ENCODE data around the gene ALOX5.

Gene ALOX5

DNA sequence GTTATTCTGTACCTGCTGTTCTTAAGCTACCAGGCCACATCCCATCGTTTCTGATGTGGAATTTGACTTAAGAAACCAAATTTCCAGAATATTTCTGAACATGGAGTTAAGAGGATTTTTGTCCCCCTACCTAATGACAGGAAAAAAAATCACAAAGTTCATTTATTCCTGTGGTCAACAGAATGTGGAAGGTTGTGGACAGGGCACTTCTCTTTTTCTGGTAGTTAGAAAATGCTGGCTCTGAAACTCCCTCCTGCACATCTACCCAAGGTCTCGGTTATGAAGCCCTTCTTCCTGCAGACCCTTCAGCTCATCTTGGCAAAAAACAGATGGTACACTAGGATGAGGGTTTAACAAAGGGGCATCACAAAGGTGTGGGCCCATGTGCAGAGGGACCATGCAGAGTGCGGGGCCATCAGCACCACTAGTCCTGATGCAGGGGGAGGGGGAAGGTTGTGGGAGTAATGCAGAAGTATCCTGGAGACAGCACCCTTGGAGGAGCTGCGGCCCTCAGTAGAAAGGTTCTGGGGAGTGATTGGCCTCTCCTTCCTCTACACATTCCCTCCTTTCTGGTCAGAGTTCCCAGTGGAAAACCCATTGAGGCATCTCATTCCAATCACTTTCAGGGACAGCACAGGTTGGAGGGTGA lies 9.8 kb downstream of the ALOX5 start:
- TF ChIP-seq, protein P1, sequence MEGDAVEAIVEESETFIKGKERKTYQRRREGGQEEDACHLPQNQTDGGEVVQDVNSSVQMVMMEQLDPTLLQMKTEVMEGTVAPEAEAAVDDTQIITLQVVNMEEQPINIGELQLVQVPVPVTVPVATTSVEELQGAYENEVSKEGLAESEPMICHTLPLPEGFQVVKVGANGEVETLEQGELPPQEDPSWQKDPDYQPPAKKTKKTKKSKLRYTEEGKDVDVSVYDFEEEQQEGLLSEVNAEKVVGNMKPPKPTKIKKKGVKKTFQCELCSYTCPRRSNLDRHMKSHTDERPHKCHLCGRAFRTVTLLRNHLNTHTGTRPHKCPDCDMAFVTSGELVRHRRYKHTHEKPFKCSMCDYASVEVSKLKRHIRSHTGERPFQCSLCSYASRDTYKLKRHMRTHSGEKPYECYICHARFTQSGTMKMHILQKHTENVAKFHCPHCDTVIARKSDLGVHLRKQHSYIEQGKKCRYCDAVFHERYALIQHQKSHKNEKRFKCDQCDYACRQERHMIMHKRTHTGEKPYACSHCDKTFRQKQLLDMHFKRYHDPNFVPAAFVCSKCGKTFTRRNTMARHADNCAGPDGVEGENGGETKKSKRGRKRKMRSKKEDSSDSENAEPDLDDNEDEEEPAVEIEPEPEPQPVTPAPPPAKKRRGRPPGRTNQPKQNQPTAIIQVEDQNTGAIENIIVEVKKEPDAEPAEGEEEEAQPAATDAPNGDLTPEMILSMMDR (IDR thresholded peaks at IDR 0.05), result no peak

DNA sequence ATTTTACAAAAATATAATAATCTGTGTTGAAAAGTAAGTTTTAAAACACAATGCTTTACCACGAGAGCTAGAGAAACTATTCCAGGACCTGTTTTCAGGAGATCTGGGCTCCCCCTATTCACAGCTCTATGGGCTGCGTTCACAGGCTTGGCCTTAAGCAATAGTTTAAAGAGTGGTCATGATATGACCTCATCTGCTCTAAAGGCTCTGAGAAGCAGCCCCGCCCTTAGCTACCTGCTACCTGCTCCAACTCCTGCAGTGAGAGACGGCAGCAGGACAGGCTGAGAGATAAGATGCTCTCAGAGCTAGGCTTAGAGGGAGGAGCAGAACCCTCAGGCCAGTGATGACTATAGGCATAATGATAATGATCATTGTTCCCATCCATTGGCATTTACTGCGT lies 12.6 kb downstream of the ALOX5 start:
- TF ChIP-seq, protein P1 (IDR thresholded peaks at IDR 0.05), result no peak

DNA sequence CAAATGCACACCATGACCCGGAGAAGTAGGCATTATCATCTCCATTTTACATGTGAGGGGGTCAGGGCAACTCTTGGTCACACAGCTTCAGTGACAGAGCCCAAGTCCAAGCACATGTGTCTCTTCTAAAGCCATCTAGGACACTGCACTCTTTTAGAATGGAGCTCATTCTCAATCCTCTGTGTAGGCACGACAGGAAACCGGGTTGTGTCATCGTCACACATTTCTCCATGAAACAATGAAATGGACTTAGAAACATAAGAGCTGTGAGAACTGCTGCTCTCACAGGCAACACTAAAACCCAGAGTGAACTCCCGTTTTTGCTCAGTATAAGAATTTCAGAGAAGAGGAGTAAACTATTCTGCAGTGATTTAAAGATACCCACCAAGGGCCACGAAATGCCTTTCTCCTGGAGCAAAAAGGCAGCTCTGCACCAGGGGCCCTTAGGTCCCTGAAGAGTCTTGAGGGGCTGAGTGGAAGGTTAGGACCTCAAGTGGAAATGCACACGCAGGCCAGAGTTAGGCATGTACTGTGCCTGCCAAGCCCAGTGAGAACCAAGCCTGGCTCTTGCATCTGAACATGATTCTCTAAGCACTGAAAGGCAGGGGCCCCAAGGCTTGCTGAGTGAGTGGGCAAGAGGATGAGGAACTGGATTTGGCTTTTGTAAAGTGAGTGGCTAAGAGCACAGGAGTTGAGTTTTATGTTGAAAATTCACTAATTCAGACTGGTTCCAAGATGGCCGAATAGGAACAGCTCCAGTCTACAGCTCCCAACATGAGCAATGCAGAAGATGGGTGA lies 13.3 kb downstream of the ALOX5 start:
- TF ChIP-seq, protein P1 (IDR thresholded peaks at IDR 0.05), result no peak

DNA sequence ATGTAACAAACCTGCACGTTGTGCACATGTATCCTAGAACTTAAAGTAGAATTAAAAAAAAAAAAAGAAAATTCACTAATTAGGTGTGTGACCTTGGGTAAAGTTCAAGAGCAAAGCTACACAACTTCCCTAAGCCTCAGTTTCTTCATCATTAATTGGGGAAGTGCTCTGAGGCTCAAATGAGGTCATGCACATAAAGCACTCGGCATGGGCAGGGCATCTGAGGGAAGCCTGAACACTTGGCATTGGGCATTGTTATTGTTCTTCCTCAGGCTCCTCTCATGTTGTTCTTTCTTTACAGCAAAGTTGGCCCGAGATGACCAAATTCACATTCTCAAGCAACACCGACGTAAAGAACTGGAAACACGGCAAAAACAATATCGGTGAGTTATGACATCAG lies 21.5 kb downstream of the ALOX5 start:
- TF ChIP-seq, protein P1 (IDR thresholded peaks at IDR 0.05), result no peak

DNA sequence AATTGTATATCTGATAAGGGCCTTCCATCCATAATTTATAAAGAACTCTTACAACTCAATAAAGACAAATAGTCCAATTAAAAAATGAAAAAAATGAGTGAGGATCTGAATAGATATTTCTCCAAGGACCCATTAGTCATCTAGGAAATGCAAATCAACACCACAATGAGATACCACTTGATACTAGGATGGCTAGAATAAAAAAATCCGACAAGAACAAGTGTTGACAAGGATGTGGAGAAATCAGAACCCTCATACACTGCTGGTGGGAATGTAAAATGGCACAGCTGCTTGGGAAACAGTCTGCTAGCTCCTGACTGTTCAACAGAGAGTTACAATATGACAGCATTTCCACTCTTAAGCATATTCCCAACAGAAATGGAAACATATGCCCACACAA lies 24.6 kb downstream of the ALOX5 start:
- TF ChIP-seq, protein P1 (IDR thresholded peaks at IDR 0.05), result no peak

DNA sequence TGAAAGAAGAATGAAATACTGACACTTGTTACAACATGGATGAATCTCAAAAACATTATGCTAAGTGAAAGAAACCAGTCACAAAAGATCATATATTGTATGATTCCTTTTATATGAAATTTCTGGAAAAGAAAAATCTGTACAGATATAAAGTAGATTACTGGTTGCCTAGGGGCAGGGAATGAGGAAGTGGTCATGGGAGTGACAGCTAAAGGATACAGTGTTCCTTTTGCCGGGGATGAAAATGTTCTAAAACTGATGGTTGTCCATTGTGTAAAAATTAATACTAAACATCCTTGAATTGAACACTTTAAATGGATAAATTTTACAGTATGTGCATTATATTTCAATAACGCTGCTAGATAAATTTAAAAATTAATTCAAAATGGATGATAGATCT lies 25.1 kb downstream of the ALOX5 start:
- TF ChIP-seq, protein P1 (IDR thresholded peaks at IDR 0.05), result no peak

DNA sequence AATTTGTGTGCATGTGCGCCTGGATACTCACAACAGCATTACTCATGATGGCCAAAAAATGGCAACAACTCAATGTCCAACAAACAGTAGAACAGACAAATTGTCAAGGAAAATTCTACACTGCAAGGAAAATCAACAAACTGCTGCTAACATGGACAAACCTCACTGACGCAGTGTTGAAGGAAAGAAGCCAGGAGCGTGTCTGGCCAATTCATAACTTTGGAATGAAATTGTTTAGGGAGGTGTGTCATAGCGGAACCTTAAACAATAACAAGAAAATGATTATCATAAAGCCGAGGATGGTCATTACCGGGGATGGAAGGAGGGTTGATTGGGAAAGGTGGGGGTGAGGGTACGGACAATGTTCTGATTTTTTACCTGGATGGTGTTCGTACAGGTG lies 29.1 kb downstream of the ALOX5 start:
- TF ChIP-seq, protein P1 (IDR thresholded peaks at IDR 0.05), result no peak

All from LNCAP (cell line).